HG02623 (cell line): ENCODE results near the gene PRKAA1.
A peak's percentile ranks its signal among the peaks of the same experiment; 100 is the strongest.
"Not testable (repeated sequence)": the region's sequence is repeated elsewhere in the genome, so short reads cannot be mapped to it uniquely, and the experiment has no call there.

Experiments used
- ATAC-seq: cut with Tn5 transposase; IDR thresholded peaks from one replicate; pipeline ENCODE4 v1.9.1; 2021; ENCODE audit warnings: moderate library complexity; ENCODE audit not compliant: unreplicated experiment

Gene PRKAA1

GRCh38 chr5:40826489-40827187 lies 28.5 kb upstream of the PRKAA1 start:
- ATAC-seq: no peak

GRCh38 chr5:40825461-40826043 lies 27.4 kb upstream of the PRKAA1 start:
- not testable (repeated sequence) for ATAC-seq

- ATAC-seq: no peak
These were observed 25.3 kb upstream of the PRKAA1 start for GRCh38 chr5:40823459-40823858.

GRCh38 chr5:40813698-40814281 lies 15.6 kb upstream of the PRKAA1 start:
- no peak for ATAC-seq

GRCh38 chr5:40812125-40812524 lies 14.0 kb upstream of the PRKAA1 start:
- no peak for ATAC-seq

GRCh38 chr5:40801771-40802562 lies 3.8 kb upstream of the PRKAA1 start:
- ATAC-seq: no peak

GRCh38 chr5:40799258-40799657 lies 1.1 kb upstream of the PRKAA1 start:
- no peak for ATAC-seq

GRCh38 chr5:40798801-40799210 lies 632 bp upstream of the PRKAA1 start:
- no peak for ATAC-seq

GRCh38 chr5:40797273-40798011 lies 732 bp downstream of the PRKAA1 start:
- peak; percentile 33 for ATAC-seq

- ATAC-seq: no peak
These were observed 1.7 kb downstream of the PRKAA1 start for GRCh38 chr5:40796487-40796889.

- not testable (repeated sequence) for ATAC-seq
These were observed 3.3 kb downstream of the PRKAA1 start for GRCh38 chr5:40794877-40795276.

- ATAC-seq: not testable (repeated sequence)
These were observed 3.8 kb downstream of the PRKAA1 start for GRCh38 chr5:40794340-40794739.

GRCh38 chr5:40792691-40793090 lies 5.5 kb downstream of the PRKAA1 start:
- ATAC-seq: not testable (repeated sequence)

GRCh38 chr5:40791715-40792139 lies 6.4 kb downstream of the PRKAA1 start:
- no peak for ATAC-seq

- no peak for ATAC-seq
These were observed 7.1 kb downstream of the PRKAA1 start for GRCh38 chr5:40790947-40791593.

- not testable (repeated sequence) for ATAC-seq
These were observed 9.2 kb downstream of the PRKAA1 start for GRCh38 chr5:40788941-40789340.

GRCh38 chr5:40787986-40788385 lies 10.2 kb downstream of the PRKAA1 start:
- ATAC-seq: no peak

GRCh38 chr5:40786664-40787063 lies 11.5 kb downstream of the PRKAA1 start:
- ATAC-seq: not testable (repeated sequence)

- no peak for ATAC-seq
These were observed 13.3 kb downstream of the PRKAA1 start for GRCh38 chr5:40784916-40785315.

- ATAC-seq: no peak
These were observed 14.0 kb downstream of the PRKAA1 start for GRCh38 chr5:40784027-40784653.
